Heart left ventricle (tissue), 13 donors: ENCODE measurements around the gene METRNL.

Experiments
- CTCF ChIP-seq, 12 donors: fragments of 200-600 bp; sonication (generic) in 4 of 12; IDR thresholded peaks; one replicate each; pipeline versions ENCODE4 v1.5.0 to v1.8.0; 2018 to 2022; ENCODE audit warnings: antibody characterized with exemption in 12 of 12, mild to moderate bottlenecking in 5 of 12
- POLR2A ChIP-seq, 2 donors: fragments of 450-650 bp; IDR thresholded peaks; one replicate each; pipeline ENCODE4 v1.6.1; 2017; ENCODE audit warnings: antibody characterized with exemption in 2 of 2, mild to moderate bottlenecking in 2 of 2, moderate library complexity in 2 of 2
- donor health status: ischemic (EF 13 %, LVEDD 7.1; RV severe dilation, severe dysfunction).
- donor health status: DM: no; HTN: yes; CAD: no.
- donor health status: DM: no; HTN: no; CAD: no.
- donor health status: ischemic (EF 25% LVEDD 6.9; RV normal size, moderate dysfunction).
- donor health status: ischemic (EF 25% LVEDD 5.7; RV mildly dilated, moderate dysfunction).
- donor health status: ischemic (EF 35%, LVEDD 5.7; RV mildly dilated, moderate dysfunction).
- donor health status: nonischemic (EF 11% LVEDD 7.7; RV severe dilation, severe dysfunction).
- donor health status: DM: yes; HTN: yes; CAD: no.
- donor health status: PGD.
- donor health status: ischemic (EF 29% LVEDD 5.4; RV normal size, mild dysfunction).
- donor health status: nonischemic (EF 23%, LVEDD 6.1; RV moderate dilation, normal function).

DNA sequence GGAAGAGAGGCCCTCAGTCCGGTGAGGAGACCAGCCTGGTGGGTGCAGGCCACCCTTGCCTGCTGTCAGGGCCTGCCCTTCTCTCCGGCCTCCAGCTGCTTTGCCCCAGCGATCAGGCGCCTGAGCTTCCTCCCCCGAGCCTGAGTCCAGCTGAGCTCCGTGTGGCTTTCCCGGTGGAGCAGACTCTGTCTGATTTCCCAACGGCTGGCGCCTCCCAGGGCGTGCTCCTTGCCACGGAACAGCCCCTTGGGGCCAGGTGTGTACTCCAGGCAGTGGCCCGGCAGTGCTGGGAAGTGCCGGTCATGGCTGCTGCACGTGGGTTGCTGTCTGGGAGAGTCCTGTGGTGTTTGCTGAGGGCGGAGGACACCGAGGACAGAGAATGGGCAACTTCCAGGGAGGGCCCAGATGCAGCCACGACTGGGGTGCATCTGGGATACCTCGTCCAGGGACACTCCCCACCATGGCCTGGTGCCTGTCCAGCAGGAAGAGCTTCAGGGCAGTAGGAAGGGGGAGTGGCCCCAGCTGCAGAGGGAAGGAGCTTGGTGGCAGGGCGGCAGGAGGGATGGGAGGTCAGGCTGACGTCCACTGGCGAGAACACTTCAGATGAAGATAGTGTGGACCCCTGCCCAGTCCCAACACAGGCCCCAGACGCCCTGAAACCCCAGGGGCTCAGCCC is 22.5 kb downstream of the METRNL start:
- TF ChIP-seq CTCF (IDR thresholded peaks at IDR 0.05): no peak
- TF ChIP-seq POLR2A (IDR thresholded peaks at IDR 0.05): no peak
